Neural progenitor cell (in vitro differentiated cells): ENCODE results near the gene MAML3.

Experiments used
- CTCF ChIP-seq: fragments of 200-600 bp; sonication (generic); IDR thresholded peaks from 2 replicates; pipeline ENCODE4 v1.5.1; 2017; ENCODE audit warnings: antibody characterized with exemption, mild to moderate bottlenecking
- EZH2 ChIP-seq: fragments of 200-600 bp; sonication (generic); IDR thresholded peaks from 2 replicates; pipeline ENCODE4 v1.6.1; 2017; ENCODE audit warnings: antibody characterized with exemption, mild to moderate bottlenecking, moderate library complexity

- TF ChIP-seq EZH2: no peak
- no peak for TF ChIP-seq CTCF
Observed at GRCh38 chr4:139866276-139866962, 287.6 kb downstream of the MAML3 start.
